GM04504 (cell line): Measurements from ENCODE around the gene SFT2D1.

Experiments
- DNase-seq: peaks from one replicate; pipeline ENCODE4 v3.0.0-alpha.2; 2012; ENCODE audit warnings: low read depth

SFT2D1 gene

GRCh38 chr6:166277892-166278578, 64.3 kb downstream of the SFT2D1 start:
- no peak for DNase-seq

- peak; percentile 3 for DNase-seq
These were observed 65.3 kb downstream of the SFT2D1 start for GRCh38 chr6:166277018-166277417.

- DNase-seq, result peak; percentile 18
These were observed 66.6 kb downstream of the SFT2D1 start for GRCh38 chr6:166275714-166276166.

GRCh38 chr6:166274739-166275370, 67.5 kb downstream of the SFT2D1 start:
- DNase-seq, result no peak

- no peak for DNase-seq
These were observed 68.2 kb downstream of the SFT2D1 start for GRCh38 chr6:166274163-166274562.

GRCh38 chr6:166271376-166271765, 71.0 kb downstream of the SFT2D1 start:
- no peak for DNase-seq

GRCh38 chr6:166270706-166271375, 71.5 kb downstream of the SFT2D1 start:
- DNase-seq, result no peak
